SK-N-SH (cell line): ENCODE measurements around the gene GNG13. TPM values are rescaled to one million over a fixed set of nuclear protein-coding genes. Genes with fewer than 3 reads are reported as not detected.

ENCODE experiments used
- polyA plus RNA-seq, 3 experiments: library from polyadenylated mRNA; depleted of rRNA; stranded (reverse); fragments of >200 nt; gene quantifications; 2 replicates each; pipeline ENCODE4 v1.2.3, GENCODE V29; 2012
- small RNA-seq, 7 experiments: library from RNA; depleted of rRNA; stranded (forward); fragments of <200 nt; gene quantifications; one replicate each; pipeline ENCODE3, GENCODE V24; 2012

Gene GNG13
- polyA plus RNA-seq, 1 of the 3 experiments (the other 2 are of a cell fraction): not detected

Small RNA genes lying within 50 kb of the gene (small RNA-seq; reads per million reads assigned to genes)
- gene MIR662: 0 reads per million in 7 experiments

Other genes with a start within 250 kb of the GNG13 start
- not detected in 2 replicates for gene PRR35, start 240.3 kb downstream of the GNG13 start, polyA plus RNA-seq (2012; rRNA removed)
- 0.69 and 0.70 TPM in 2 replicates for gene NHLRC4, start 233.7 kb downstream of the GNG13 start, polyA plus RNA-seq (2012; rRNA removed)
- 38.7 and 41.0 TPM in 2 replicates for gene PIGQ, start 230.8 kb downstream of the GNG13 start, polyA plus RNA-seq (2012; rRNA removed)
- gene RAB40C, start 210.7 kb downstream of the GNG13 start, polyA plus RNA-seq (2012; rRNA removed): 12.1 and 13.0 TPM in 2 replicates
- 0.10 and 0.16 TPM in 2 replicates for gene WFIKKN1, start 169.7 kb downstream of the GNG13 start, polyA plus RNA-seq (2012; rRNA removed)
- 158 and 167 TPM in 2 replicates for gene METTL26, start 164.4 kb downstream of the GNG13 start, polyA plus RNA-seq (2012; rRNA removed)
- gene MCRIP2, start 158.9 kb downstream of the GNG13 start, polyA plus RNA-seq (2012; rRNA removed): 34.0 and 36.9 TPM in 2 replicates
- 30.5 and 32.0 TPM in 2 replicates for gene WDR90, start 151.4 kb downstream of the GNG13 start, polyA plus RNA-seq (2012; rRNA removed)
- 229 and 255 TPM in 2 replicates for gene RHOT2, start 132.6 kb downstream of the GNG13 start, polyA plus RNA-seq (2012; rRNA removed)
- 4.1 and 6.8 TPM in 2 replicates for gene RHBDL1, start 125.1 kb downstream of the GNG13 start, polyA plus RNA-seq (2012; rRNA removed)
- gene STUB1, start 120.3 kb downstream of the GNG13 start, polyA plus RNA-seq (2012; rRNA removed): 268 and 323 TPM in 2 replicates
- gene JMJD8, start 116.4 kb downstream of the GNG13 start, polyA plus RNA-seq (2012; rRNA removed): 49.2 and 67.0 TPM in 2 replicates
- gene WDR24, start 110.3 kb downstream of the GNG13 start, polyA plus RNA-seq (2012; rRNA removed): 5.0 and 6.4 TPM in 2 replicates
- 17.7 and 19.8 TPM in 2 replicates for gene FBXL16, start 94.9 kb downstream of the GNG13 start, polyA plus RNA-seq (2012; rRNA removed)
- 52.4 and 59.7 TPM in 2 replicates for gene METRN, start 85.6 kb downstream of the GNG13 start, polyA plus RNA-seq (2012; rRNA removed)
- gene ANTKMT, start 79.6 kb downstream of the GNG13 start, polyA plus RNA-seq (2012; rRNA removed): 49.5 and 57.4 TPM in 2 replicates
- 15.4 and 18.8 TPM in 2 replicates for gene CCDC78, start 74.3 kb downstream of the GNG13 start, polyA plus RNA-seq (2012; rRNA removed)
- 60.6 and 65.5 TPM in 2 replicates for gene HAGHL, start 73.6 kb downstream of the GNG13 start, polyA plus RNA-seq (2012; rRNA removed)
- 14.4 TPM in 2 replicates for gene CIAO3, start 59.7 kb downstream of the GNG13 start, polyA plus RNA-seq (2012; rRNA removed)
- gene MSLN, start 40.0 kb downstream of the GNG13 start, polyA plus RNA-seq (2012; rRNA removed): 0.02 and 0.19 TPM in 2 replicates
- gene RPUSD1, start 12.4 kb downstream of the GNG13 start, polyA plus RNA-seq (2012; rRNA removed): 27.7 and 29.9 TPM in 2 replicates
- gene CHTF18, start 12.1 kb downstream of the GNG13 start, polyA plus RNA-seq (2012; rRNA removed): 17.7 and 18.0 TPM in 2 replicates
- gene LMF1, start 170.2 kb upstream of the GNG13 start, polyA plus RNA-seq (2012; rRNA removed): 5.7 and 8.2 TPM in 2 replicates
- gene SOX8, start 181.0 kb upstream of the GNG13 start, polyA plus RNA-seq (2012; rRNA removed): not detected in 2 replicates